Thymus (tissue), 11 donors: ENCODE data around the gene MAZ. TPM values are rescaled to one million over a fixed set of nuclear protein-coding genes. Genes with fewer than 3 reads are reported as not detected.
A peak's percentile ranks its signal among the peaks of the same experiment; 100 is the strongest.

Source experiments
- DNase-seq, 9 donors: peaks; one replicate each; pipeline ENCODE4 v3.0.0-alpha.2; 2013; ENCODE audit warnings: low spot score in 9 of 9, low read depth in 6 of 9, missing footprints in 1 of 9
- H3K27ac ChIP-seq, 2 donors: one replicate each; pipeline ENCODE4 v1.5.1; 2013; ENCODE audit warnings: control low read depth in 1 of 2, low read depth in 1 of 2, low read length in 1 of 2, mild to moderate bottlenecking in 1 of 2, moderate library complexity in 1 of 2
- H3K27me3 ChIP-seq, 2 donors: one replicate each; pipeline ENCODE4 v1.5.1; 2013; ENCODE audit warnings: low read length in 1 of 2; ENCODE audit not compliant: control insufficient read depth in 2 of 2, insufficient read depth in 1 of 2
- H3K36me3 ChIP-seq, 2 donors: one replicate each; pipeline ENCODE4 v1.5.1; 2013; ENCODE audit warnings: low read length in 1 of 2, mild to moderate bottlenecking in 1 of 2, moderate library complexity in 1 of 2; ENCODE audit not compliant: control insufficient read depth in 2 of 2, insufficient read depth in 2 of 2
- H3K4me1 ChIP-seq, 2 donors: one replicate each; pipeline ENCODE4 v1.5.1; 2013; ENCODE audit warnings: low read length in 2 of 2; ENCODE audit not compliant: control insufficient read depth in 2 of 2, insufficient read depth in 2 of 2
- H3K4me3 ChIP-seq, 2 donors: one replicate each; pipeline ENCODE4 v1.5.1; 2013; ENCODE audit warnings: low read length in 2 of 2, control low read depth in 1 of 2, mild to moderate bottlenecking in 1 of 2
- H3K9me3 ChIP-seq, 2 donors: one replicate each; pipeline ENCODE4 v1.5.1; 2013; ENCODE audit warnings: low read length in 1 of 2, mild to moderate bottlenecking in 1 of 2; ENCODE audit not compliant: control insufficient read depth in 2 of 2, insufficient read depth in 1 of 2
- WGBS: extraction: QIAGEN DNeasy Blood & Tissue Kit; methylation state at CpG from one replicate; pipeline ENCODE4 v1.1.7; 2013; 5-methylcytosine and 5-hydroxymethylcytosine counted together
- polyA plus RNA-seq: library from polyadenylated mRNA; stranded (reverse); fragments of 200-250 nt; gene quantifications from one replicate; pipeline ENCODE4 v1.2.3, GENCODE V29; 2013
- total RNA-seq: library from RNA; stranded (reverse); fragments of 120-200 nt; gene quantifications from one replicate; pipeline ENCODE4 v1.2.4, GENCODE V29; 2013
- donor health status: healthy.

MAZ gene
- total and polyA plus RNA-seq, 2 donors: 178 to 192 TPM

- WGBS: under 1% methylated on average over 37 of the region's 37 CpGs
- H3K4me1 ChIP-seq: peaks cover 45 to 88% of the 10 kb centered on the region in 2 donors
- peak overlapping the region; percentile 72 to 80 for H3K4me3 ChIP-seq
- H3K36me3 ChIP-seq: peaks cover 17 to 31% of the 10 kb centered on the region in 2 donors
- peak in 3 of 9 donors; percentile 51 to 76 (median 53) for DNase-seq
- peaks cover 0 to 11% of the 10 kb centered on the region in 2 donors for H3K9me3 ChIP-seq
- peaks cover 8 to 29% of the 10 kb centered on the region in 2 donors for H3K27me3 ChIP-seq
- H3K27ac ChIP-seq: peak overlapping the region; percentile 90 to 96
These were observed 10.5 kb downstream of the MAZ start for GRCh38 chr16:29816694-29817441.

- 99% methylated on average over 4 of the region's 4 CpGs for WGBS
- Histone ChIP-seq H3K36me3 (peaks cover 21 to 35% of the 10 kb centered on the region in 2 donors), H3K27ac (no peak overlapping the region), H3K4me3 (no peak overlapping the region), H3K4me1 (peaks cover 38 to 85% of the 10 kb centered on the region in 2 donors), H3K9me3 (peaks cover 0 to 7% of the 10 kb centered on the region in 2 donors), H3K27me3 (peaks cover 0 to 17% of the 10 kb centered on the region in 2 donors)
- DNase-seq: no peak
These were observed 11.8 kb downstream of the MAZ start for GRCh38 chr16:29818082-29818481.

- 93% methylated on average over 15 of the region's 15 CpGs for WGBS
- H3K4me3 ChIP-seq: no peak overlapping the region
- H3K4me1 ChIP-seq: peaks cover 39 to 75% of the 10 kb centered on the region in 2 donors
- peak overlapping the region; percentile 53 to 73 for H3K27ac ChIP-seq
- H3K9me3 ChIP-seq: peaks cover 0 to 6% of the 10 kb centered on the region in 2 donors
- H3K27me3 ChIP-seq: peaks cover 0 to 3% of the 10 kb centered on the region in 2 donors
- H3K36me3 ChIP-seq: peaks cover 21 to 35% of the 10 kb centered on the region in 2 donors
- DNase-seq: no peak
These were observed 13.2 kb downstream of the MAZ start for GRCh38 chr16:29819506-29819905.

- WGBS: 0% methylated on average over 4 of the region's 4 CpGs
- peak within 1 kb of the TSS; percentile 54 to 73 for H3K4me3 ChIP-seq
- H3K4me1 ChIP-seq: peaks cover 44 to 75% of the 10 kb centered on the region in 2 donors
- peak within 1 kb of the TSS; percentile 73 to 84 for H3K27ac ChIP-seq
- peaks cover 21 to 35% of the 10 kb centered on the region in 2 donors for H3K36me3 ChIP-seq
- H3K9me3 ChIP-seq: peaks cover 0 to 6% of the 10 kb centered on the region in 2 donors
- no peaks in the 10 kb centered on the region for H3K27me3 ChIP-seq
- DNase-seq: peak in 3 of 9 donors; percentile 64 to 81 (median 66)
These were observed 14.0 kb downstream of the MAZ start, which contains the start of gene MVP for GRCh38 chr16:29820271-29820701. Gene MVP, plus strand, starts transcription at chr16:29820462. Its CDS starts 10,088 bp downstream, at chr16:29830550.

DNA sequence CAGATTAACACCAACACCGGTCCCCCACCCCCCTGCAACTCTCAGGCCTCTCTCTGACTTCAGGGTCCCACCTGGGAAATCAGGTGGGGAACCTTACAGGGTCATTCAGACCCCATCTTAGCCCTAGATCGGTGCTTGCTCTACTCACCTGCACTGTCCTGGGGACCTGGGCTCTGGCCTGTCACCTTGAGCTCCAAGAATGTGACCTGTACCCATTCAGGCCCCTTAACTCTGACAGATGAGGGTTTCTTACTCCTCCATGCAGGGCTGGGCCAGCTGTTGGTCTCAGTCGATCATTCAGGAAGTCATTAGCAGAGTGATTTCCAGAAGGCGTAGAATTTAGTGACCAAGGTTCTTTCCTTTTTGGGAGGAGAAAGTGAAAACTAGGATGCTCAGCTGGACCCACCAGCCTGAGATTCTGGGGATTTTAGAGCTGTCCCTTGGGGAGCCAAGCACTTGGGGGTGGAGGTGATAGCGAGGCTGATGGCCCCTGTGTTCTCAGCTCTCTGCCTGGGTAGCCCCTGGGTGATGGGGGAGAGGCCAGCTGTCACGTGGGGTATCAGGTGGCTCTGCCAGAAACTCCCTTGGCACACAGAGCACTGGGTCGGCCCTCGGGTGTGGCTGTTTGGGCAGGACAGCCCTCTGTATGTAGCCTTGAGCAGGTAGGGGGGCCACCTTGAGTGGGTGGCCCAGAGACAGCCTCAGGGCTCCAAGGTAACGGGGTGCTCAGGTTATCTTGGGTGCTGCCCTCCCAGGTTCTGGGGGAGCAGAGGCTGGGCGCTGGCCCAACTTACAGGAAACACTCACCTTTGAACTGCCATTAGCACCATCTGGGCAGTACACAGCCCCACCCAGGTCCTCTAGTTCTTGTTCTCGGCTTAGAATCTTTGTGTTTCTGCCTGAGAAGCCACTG, 14.7 kb downstream of the MAZ start:
- peaks cover 49 to 77% of the 10 kb centered on the region in 2 donors for H3K4me1 ChIP-seq
- H3K4me3 ChIP-seq: peak overlapping the region; percentile 54 to 73
- H3K27ac ChIP-seq: peak overlapping the region; percentile 73 to 84
- DNase-seq: no peak
- peaks cover 21 to 35% of the 10 kb centered on the region in 2 donors for H3K36me3 ChIP-seq
- H3K9me3 ChIP-seq: peaks cover 0 to 6% of the 10 kb centered on the region in 2 donors
- no peaks in the 10 kb centered on the region for H3K27me3 ChIP-seq
- 69% methylated on average over 11 of the region's 11 CpGs for WGBS

GRCh38 chr16:29821643-29822115, 15.3 kb downstream of the MAZ start:
- Histone ChIP-seq H3K27ac (peak overlapping the region; percentile 73 to 84), H3K36me3 (peaks cover 21 to 35% of the 10 kb centered on the region in 2 donors), H3K4me3 (peak overlapping the region; percentile 54 to 73), H3K4me1 (peaks cover 54 to 84% of the 10 kb centered on the region in 2 donors), H3K27me3 (no peaks in the 10 kb centered on the region), H3K9me3 (no peaks in the 10 kb centered on the region)
- WGBS: 89% methylated on average over 7 of the region's 7 CpGs
- DNase-seq: no peak

GRCh38 chr16:29824589-29825144, 18.3 kb downstream of the MAZ start:
- H3K4me3 ChIP-seq: no peak overlapping the region
- WGBS: 93% methylated on average over 7 of the region's 7 CpGs
- no peaks in the 10 kb centered on the region for H3K27me3 ChIP-seq
- no peaks in the 10 kb centered on the region for H3K9me3 ChIP-seq
- H3K27ac ChIP-seq: peak overlapping the region; percentile 25 to 58
- DNase-seq: no peak
- peaks cover 47 to 80% of the 10 kb centered on the region in 2 donors for H3K4me1 ChIP-seq
- peaks cover 10 to 16% of the 10 kb centered on the region in 2 donors for H3K36me3 ChIP-seq

DNA sequence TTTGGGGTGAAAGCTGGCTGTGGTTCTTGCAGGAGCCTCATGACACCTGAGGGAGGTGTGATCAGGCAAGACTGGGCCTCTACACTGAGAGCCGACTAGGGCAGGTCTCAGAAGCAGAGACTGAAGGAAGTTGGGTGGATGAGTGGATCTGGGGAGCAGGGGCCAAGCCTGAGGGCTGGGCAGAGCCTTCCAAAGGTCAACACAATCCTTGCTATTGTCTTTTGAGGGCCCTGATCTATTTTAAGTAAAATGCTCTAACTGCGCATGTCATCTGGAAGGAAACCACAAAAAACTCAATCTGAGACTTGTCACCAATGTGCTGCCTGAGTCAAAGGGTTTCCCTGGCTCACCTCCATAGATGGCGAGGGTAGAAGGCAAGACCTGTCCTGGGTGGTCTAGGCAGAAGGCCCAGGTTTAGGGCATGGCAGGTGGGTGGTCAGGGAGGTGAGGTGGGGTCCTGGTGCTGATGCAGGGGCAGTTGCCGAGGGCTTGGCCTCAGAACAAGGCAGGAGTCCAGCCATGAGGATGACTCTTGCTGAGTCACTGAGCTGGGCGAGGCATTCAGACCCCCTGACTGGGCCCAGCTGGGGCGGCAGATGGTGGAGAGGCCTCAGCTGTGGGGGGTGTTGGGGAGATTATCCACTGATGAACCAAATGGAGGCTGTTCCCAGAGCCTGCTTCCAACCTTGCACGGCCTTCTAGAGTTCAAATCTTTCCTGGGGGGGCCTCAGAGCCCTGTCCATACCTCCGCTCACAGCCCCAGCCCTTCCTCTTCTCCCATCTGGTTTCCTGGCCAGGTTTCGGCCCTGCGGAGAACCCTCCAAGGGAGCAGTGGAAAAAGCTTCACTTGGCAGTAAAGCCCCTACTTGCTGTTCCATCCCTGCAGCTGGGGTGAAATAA, 19.1 kb downstream of the MAZ start:
- WGBS: 68% methylated on average over 10 of the region's 10 CpGs
- Histone ChIP-seq H3K27ac (peak overlapping the region; percentile 52 to 58), H3K9me3 (no peaks in the 10 kb centered on the region), H3K4me1 (peaks cover 43 to 73% of the 10 kb centered on the region in 2 donors), H3K27me3 (no peaks in the 10 kb centered on the region), H3K36me3 (peaks cover 10 to 15% of the 10 kb centered on the region in 2 donors), H3K4me3 (no peak overlapping the region)
- peak in 2 of 9 donors; percentile 45 to 79 for DNase-seq
